ENCODE data around the gene SLC17A5.
"Not testable (repeated sequence)": the region's sequence is repeated elsewhere in the genome, so short reads cannot be mapped to it uniquely, and the experiment has no call there.

Gene SLC17A5, protein sequence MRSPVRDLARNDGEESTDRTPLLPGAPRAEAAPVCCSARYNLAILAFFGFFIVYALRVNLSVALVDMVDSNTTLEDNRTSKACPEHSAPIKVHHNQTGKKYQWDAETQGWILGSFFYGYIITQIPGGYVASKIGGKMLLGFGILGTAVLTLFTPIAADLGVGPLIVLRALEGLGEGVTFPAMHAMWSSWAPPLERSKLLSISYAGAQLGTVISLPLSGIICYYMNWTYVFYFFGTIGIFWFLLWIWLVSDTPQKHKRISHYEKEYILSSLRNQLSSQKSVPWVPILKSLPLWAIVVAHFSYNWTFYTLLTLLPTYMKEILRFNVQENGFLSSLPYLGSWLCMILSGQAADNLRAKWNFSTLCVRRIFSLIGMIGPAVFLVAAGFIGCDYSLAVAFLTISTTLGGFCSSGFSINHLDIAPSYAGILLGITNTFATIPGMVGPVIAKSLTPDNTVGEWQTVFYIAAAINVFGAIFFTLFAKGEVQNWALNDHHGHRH
- total RNA-seq: 10.0 to 13.1 reads per million in 2 donors

DNA sequence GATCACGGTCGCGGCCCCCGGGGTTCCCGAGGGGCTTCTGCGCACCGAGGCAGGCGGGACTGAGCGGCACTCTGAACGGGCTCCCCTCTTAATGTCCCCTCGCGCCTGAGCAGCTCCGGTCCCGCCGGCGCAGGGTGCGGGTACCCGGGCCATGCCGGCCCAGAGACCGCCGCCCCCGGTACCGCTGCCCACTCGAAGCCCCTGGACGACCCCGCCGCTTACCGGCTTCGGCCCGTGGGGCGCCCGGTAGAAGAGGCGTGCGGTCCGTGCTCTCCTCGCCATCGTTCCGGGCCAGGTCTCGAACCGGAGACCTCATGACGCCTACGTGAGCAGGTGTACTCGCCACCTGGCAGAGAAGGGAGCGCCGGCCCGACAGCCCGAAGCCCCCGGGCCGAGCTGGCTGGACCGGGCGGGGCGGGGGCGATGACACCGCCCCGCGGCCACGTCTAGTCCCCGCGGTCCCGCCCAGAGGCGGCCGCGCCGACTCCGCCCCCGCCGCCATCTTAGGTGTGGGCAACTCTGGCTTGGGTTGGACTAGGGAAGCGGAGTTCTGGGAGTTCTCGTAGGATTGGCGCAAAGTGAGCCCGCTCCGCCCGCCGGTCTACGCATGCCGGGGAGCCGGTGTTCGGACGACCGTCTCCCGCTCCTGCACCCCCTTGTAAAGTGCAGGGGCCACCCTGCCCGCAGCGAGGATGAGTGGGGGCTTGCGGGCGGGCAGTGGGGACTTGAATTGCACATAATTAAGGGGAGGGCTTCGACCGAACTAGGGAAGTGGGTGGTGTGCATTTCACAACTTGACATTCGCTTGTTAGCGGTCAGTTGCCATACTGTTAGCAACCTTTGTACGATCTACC, at the start of gene SLC17A5:
Gene SLC17A5 (minus strand): TSS at position 422 of the 854 bp plus-strand sequence. CDS start 106 bp downstream, at position 316.
- peak; percentile 81 to 90 (median 88) for DNase-seq

- no peak for DNase-seq
Measured at GRCh38 chr6:73703466-73703865, 49.7 kb upstream of the SLC17A5 start.

- DNase-seq: no peak
Measured at GRCh38 chr6:73702444-73702843, 48.7 kb upstream of the SLC17A5 start.

DNA sequence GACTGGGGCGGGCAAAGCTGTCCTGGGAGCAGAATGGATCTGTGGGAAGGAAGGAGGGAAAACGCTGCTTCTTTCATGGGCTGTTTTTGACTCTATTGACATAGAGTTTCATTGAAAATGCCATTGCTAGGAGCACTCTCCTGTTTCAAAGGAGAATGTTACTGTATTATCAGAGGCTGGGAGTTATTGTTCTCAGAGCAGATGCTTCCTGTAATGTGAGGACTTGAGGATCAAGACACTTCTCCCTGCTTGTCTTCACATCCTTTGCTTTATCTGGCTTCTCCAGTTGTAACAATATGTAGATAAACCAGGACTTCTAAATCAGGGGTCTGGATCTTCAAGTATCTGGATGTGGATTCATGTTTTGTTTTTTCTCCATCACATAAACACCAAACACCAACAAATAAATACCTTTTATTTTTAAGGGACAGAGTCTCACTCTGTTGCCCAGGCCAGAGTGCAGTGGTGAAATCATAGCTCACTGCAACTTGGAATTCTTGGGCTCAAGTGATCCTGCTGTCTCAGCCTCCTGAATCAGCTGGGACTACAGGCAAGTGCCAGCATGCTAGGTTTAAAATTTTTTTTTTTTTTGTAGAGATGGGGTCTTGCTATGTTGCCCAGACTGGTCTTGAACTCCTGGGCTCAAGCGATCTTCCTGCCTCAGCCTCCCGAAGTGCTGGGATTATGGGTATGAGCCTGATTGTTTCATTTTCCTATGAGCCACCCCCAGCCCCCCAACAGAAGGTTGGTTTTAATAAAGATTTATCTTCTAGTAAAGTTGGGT, 46.1 kb upstream of the SLC17A5 start:
- DNase-seq: no peak

GRCh38 chr6:73696966-73697655, 43.3 kb upstream of the SLC17A5 start:
- peak in 1 of 5 experiments; percentile 47 for DNase-seq

DNA sequence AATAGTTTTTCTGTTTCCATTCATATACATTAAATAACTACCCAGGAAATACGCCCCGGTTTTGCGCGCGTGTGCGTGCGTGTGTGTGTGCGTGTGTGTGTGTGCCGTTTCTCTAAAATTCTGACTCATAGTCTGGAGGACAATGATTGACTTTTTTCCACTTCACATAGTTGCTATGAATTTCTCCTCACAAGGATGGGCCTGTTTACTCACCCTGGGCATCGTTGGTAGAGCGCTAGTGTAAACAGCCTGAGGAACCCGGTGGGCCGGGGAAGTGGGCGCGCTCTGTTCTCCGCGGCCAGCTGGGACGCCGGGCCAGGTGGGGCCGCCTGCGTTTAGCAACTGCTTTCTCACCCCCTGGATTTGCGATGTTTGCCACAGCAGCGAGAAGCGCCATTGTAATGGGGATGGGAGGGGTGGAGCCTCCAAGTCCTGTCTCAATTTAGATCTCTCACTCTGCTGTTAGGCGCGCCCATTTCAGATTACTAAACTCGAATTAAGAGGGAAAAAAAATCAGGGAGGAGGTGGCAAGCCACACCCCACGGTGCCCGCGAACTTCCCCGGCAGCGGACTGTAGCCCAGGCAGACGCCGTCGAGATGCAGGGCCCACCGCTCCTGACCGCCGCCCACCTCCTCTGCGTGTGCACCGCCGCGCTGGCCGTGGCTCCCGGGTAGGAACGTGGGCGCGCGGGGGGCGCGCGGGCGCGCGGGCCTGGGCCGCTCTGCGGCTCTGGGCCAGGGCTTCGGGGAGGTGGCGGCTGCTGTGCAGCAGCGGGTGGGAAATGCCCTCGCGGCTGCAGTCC, 42.0 kb upstream of the SLC17A5 start, which contains the start of gene CD109:
Gene CD109 (plus strand): TSS at position 585 of the 803 bp plus-strand sequence. CDS start 13 bp downstream, at position 598.
- peak in 4 of 5 experiments; percentile 10 to 88 (median 36) for DNase-seq

- DNase-seq: peak in 1 of 5 experiments; percentile 16
Measured at GRCh38 chr6:73694711-73695411, 41.1 kb upstream of the SLC17A5 start.

DNA sequence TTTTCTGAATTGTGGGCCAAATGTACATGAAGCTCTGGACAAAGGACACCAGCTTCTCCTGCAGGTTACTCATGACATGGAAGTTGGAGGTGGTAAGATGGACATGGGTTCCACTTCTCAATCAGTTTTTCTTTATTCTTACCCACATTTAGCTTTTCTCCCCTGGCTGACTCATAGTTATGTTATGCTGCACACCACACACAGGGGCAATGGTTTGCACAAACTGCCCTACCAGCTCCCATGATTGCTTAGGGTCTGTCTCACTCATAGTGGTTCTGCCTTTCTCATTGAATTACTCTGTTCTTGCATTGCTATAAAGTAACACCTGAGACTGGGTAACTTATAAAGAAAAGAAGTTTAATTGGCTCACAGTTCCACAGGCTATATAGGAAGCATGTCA, 37.7 kb upstream of the SLC17A5 start:
- no peak for DNase-seq

DNA sequence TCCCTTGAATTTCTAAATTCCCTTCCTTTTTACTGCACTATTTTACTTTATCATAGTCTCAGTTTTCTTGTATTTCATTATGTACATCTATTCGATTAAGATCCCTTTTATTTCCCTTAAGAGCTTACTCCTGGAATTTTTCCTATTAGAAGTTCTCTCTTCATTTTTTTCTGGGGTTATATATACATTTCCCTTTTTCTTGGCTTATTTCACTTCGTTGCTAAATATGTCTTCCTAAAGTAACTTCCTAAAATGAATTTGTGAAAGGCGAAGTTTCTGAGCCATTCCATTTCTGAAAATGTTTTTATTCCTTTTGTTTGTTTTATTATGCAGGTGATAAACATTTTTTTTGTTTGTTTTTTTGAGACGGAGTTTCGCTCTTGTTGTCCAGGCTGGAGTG, 36.3 kb upstream of the SLC17A5 start:
- no peak for DNase-seq

- DNase-seq: no peak
Measured at GRCh38 chr6:73688351-73688750, 34.6 kb upstream of the SLC17A5 start.

DNA sequence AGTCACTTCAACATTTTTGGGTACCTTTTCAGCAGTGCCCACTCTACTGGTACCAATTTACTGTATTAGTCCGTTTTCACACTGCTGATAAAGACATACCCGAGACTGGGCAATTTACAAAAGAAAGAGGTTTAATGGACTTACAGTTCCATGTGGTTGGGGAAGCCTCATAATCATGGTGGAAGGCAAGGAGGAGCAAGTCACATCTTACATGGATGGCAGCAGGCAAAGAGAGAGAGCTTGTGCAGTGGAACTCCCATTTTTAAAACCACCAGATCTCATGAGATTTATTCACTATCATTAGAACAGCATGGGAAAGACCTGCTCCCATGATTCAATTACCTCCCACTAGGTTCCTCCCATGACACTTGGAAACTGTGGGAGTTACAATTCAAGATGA, 29.8 kb upstream of the SLC17A5 start:
- DNase-seq: not testable (repeated sequence)

DNA sequence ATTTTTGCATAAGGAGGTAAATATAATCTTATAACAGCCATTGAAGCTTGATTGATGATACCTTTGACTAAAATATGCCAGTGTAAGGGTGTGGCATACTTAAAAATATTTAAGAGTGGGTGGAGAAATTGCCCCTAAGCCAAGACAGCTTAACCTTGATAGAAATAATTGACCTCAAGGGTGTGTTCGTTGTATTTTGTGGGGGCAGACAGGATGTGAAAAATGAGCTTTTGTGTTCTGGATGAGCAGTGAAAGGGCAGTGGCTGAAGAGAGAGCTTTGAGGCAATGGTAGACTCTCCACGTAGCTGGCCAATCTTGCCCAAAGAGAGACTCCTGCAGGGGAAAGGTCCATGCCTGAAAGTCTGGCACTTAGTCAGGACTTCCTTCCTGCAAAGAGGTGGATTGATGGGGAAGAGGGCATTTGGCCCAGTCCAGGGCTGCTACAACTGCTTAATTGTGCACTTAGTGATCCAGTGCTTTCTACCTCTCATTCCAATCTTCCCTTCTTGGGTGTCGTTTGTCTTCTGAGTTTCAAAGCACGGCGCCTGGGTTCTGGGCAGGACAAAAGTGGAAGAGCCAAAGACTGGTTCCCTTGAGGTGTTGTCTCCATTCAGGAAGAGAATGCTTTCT, 26.6 kb upstream of the SLC17A5 start:
- no peak for DNase-seq

DNA sequence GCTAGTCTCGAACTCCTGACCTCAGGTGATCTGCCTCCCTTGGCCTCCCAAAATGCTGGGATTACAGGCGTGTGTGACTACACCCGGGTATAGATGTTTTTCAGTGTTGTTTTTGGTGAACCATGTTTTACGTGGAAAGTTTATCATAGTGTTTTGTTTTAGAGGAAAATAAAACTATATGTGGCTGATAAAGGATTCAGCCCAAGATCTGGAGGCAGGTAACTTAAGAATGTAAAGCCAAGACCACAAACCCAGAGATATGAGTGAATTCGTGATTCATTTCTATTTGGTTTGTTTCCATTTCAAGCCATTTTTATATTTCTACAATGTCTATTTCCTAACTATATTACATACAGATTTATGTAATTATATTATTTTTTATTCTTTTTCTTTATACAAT, 26.1 kb upstream of the SLC17A5 start:
- DNase-seq: not testable (repeated sequence)

- no peak for DNase-seq
Measured at GRCh38 chr6:73679009-73679408, 25.2 kb upstream of the SLC17A5 start.

GRCh38 chr6:73675466-73676098, 21.8 kb upstream of the SLC17A5 start:
- DNase-seq: peak; percentile 24 to 59 (median 32)

- DNase-seq: no peak
Measured at GRCh38 chr6:73671911-73672685, 18.3 kb upstream of the SLC17A5 start.

DNA sequence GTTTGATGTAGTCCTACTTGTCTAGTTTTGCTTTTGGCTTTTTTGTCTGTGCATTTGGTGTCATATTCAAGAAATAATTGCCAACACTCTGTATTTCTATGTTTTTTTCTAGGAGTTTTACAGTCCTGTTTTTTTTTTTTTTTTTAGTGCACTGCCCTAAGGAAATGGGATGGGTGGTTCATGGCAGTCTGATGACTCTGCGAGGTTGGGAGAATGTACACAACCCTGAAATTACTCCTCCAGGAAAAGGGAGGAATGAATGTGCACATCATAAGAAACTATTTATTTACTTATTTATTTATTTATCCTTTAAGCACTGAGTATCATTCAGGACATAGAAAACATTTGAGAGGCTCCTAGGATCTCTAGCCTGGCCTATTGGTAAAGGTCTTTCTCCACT, 15.2 kb upstream of the SLC17A5 start:
- no peak for DNase-seq

- DNase-seq: peak in 1 of 5 experiments; percentile 26
Measured at GRCh38 chr6:73667798-73668197, 14.0 kb upstream of the SLC17A5 start.
